Measurements from ENCODE around the gene ZEB2.

- TF ChIP-seq GTF2F1 (IDR thresholded peaks at IDR 0.05; ENCODE audit: borderline replicate concordance, low read depth, low read length) (no peak), NRF1 (IDR thresholded peaks at IDR 0.05; ENCODE audit: low read depth, low read length) (no peak), TAF1 (IDR thresholded peaks at IDR 0.05; ENCODE audit: low read depth, low read length) (no peak), POLR2A (IDR thresholded peaks at IDR 0.05; ENCODE audit: control extremely low read depth in 1 of 2, low read depth in 2 of 2, low read length in 2 of 2) (no peak), CTCF (IDR thresholded peaks at IDR 0.05; ENCODE audit: control extremely low read depth in 1 of 3, insufficient read depth in 1 of 3, low read depth in 1 of 3, low read length in 3 of 3) (no peak), ZNF274 (IDR thresholded peaks at IDR 0.05; ENCODE audit: borderline replicate concordance, extremely low read depth, low read length) (no peak)
Observed at GRCh38 chr2:144451443-144451842, 68.5 kb downstream of the ZEB2 start.
